Adrenal gland (tissue), 12 donors: ENCODE measurements around the gene PIM3. TPM values are rescaled to one million over a fixed set of nuclear protein-coding genes. Genes with fewer than 3 reads are reported as not detected.
A peak's percentile ranks its signal among the peaks of the same experiment; 100 is the strongest.

Experiments
- DNase-seq, 7 donors: peaks; one replicate each; pipeline ENCODE4 v3.0.0-alpha.2; 2019 to 2020
- H3K27ac ChIP-seq, 5 donors: fragments of 200-600 bp; sonication (generic) in 4 of 5; 1 replicate in 3 of 5; 2 replicates in 2 of 5; pipeline versions ENCODE4 v1.5.1 to v1.8.0; 2016 to 2020; ENCODE audit warnings: mild to moderate bottlenecking in 1 of 5
- H3K27me3 ChIP-seq: fragments of 200-600 bp; 2 replicates; pipeline ENCODE4 v1.8.0; 2021
- H3K36me3 ChIP-seq, 2 donors: fragments of 200-600 bp; replicated peaks in 1 of 2; 1 replicate in 1 of 2; 2 replicates in 1 of 2; pipeline versions ENCODE4 v1.5.1 to v1.8.0; 2018 to 2022
- H3K4me1 ChIP-seq, 2 donors: fragments of 200-600 bp; replicated peaks in 1 of 2; 1 replicate in 1 of 2; 2 replicates in 1 of 2; pipeline versions ENCODE4 v1.5.1 to v1.8.0; 2018 to 2021
- H3K4me3 ChIP-seq, 4 donors: fragments of 200-600 bp; sonication (generic) in 3 of 4; one replicate each; pipeline ENCODE4 v1.5.1; 2016 to 2018
- H3K9me3 ChIP-seq, 3 donors: fragments of 200-600 bp; sonication (generic) in 1 of 3; replicated peaks in 1 of 3; 1 replicate in 2 of 3; 2 replicates in 1 of 3; pipeline versions ENCODE4 v1.5.1 to v1.8.0; 2016 to 2021
- CTCF ChIP-seq, 6 experiments: fragments of 450-650 bp in 4 of 6; fragments of 200-600 bp in 2 of 6; sonication (generic) in 1 of 6; IDR thresholded peaks; 1 replicate in 5 of 6; 2 replicates in 1 of 6; pipeline versions ENCODE4 v1.5.1 to v1.8.0; 2016 to 2021; ENCODE audit warnings: antibody characterized with exemption in 6 of 6, mild to moderate bottlenecking in 2 of 6, moderate library complexity in 1 of 6
- POLR2A ChIP-seq, 2 donors: fragments of 450-650 bp; IDR thresholded peaks; one replicate each; pipeline ENCODE4 v1.6.1; 2017; ENCODE audit warnings: antibody characterized with exemption in 2 of 2, mild to moderate bottlenecking in 2 of 2, moderate library complexity in 1 of 2
- WGBS, 4 donors: extraction: QIAGEN DNeasy Blood & Tissue Kit in 2 of 4; methylation state at CpG; one replicate each; pipeline versions ENCODE4 v1.1.5 to v1.1.7; 2013 to 2017; 5-methylcytosine and 5-hydroxymethylcytosine counted together
- intact Hi-C, 2 donors: fragments of 100-400 bp; cut with DNase I; formaldehyde crosslinking; loops; one replicate each; pipeline versions ENCODE4 v1.14.1 to v1.15.0; 2022 to 2023
- polyA plus RNA-seq, 3 donors: library from polyadenylated mRNA; stranded (reverse); fragments of 200-250 nt in 2 of 3; fragments of 350-450 nt in 1 of 3; fragmentation: Illumina TruSeq in 1 of 3; extraction: RNeasy Lipid Tissue Mini Kit (QIAGEN cat#74804) in 1 of 3; gene quantifications; one replicate each; pipeline ENCODE4 v1.2.3, GENCODE V29; 2013 to 2014
- total RNA-seq, 9 donors: library from RNA; depleted of rRNA in 4 of 9; stranded (reverse); fragments of >200 nt in 4 of 9; fragments of 120-200 nt in 1 of 9; fragmentation: NEBNext Ultra II Directional in 1 of 9; extraction: Animal tissue kit (Norgen Biotek cat#: 25700) in 1 of 9; gene quantifications; one replicate each; pipeline versions ENCODE4 v1.1.0 to v1.2.4, GENCODE V29; 2013 to 2023
- donor health status: healthy with polysubstance abuse.
- donor health status: Bipolar disorder and iron deficiency.
- donor health status: DM: yes; HTN: yes; CAD: no.
- donor health status: DM: no; HTN: no; CAD: no.
- donor health status: DM: no; HTN: no; CAD: no.
- donor health status: DM: yes; HTN: yes; CAD: no.

The PIM3 gene
- total and polyA plus RNA-seq, 12 donors, result 7.2 to 99.2 (median 51.7) TPM

DNA sequence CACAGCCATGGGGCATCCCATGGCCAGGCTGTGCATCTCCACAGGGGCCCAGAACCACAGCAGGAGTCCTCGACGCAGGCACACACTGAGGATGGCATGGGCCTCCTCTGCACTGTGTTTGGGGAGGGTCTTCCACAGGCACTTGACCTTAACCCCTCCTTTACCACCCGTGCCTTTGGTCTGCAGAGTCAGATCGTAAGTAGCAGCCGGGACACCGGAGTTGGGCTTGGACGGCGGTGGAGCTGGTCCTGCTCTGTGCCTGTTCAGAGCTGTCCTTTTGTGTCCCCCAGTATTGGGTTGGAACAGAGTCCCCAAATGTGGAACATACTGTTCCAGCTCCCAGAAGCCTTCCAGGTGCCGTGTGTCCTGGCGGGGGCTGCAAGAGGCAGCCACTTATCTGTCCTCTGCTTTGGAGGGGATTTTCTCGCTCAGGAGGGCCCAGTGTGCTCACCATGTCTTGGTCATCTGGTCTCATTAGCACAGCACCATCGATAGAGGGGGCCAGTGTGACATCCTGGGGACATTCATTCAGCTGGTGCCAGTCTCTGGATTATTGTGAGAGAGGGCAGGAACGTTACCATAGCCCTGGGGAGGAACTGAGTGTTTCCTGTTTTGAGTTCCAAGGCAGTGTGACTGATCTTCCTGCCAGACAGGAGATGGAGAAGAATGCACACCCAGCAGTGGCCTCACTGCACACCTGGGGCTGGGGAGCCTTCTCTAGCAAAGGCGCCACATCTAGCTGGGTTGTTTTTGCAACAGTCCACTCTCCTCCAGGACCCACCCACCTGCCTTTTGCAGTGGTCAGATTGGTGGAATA, 29.8 kb upstream of the PIM3 start:
- intact Hi-C loops, result loop anchor here (5.0 to 10.0 kb wide), 2 partner anchors 54 to 61 kb away; no protein-coding TSS in a partner anchor
- WGBS, 4 donors, result 36 to 63% (median 54%) methylated on average over 5 to 14 of the region's 14 CpGs
- TF ChIP-seq CTCF (IDR thresholded peaks at IDR 0.05) (peak; percentile 19 to 73 (median 60)), POLR2A (IDR thresholded peaks at IDR 0.05) (no peak)
- peak; percentile 68 to 91 (median 82) for DNase-seq
- Histone ChIP-seq H3K9me3 (no peaks in the 10 kb centered on the region), H3K27ac (peak overlapping the region in 1 of 5 donors; percentile 43), H3K4me3 (no peak overlapping the region), H3K36me3 (peaks cover 0 to 5% of the 10 kb centered on the region in 2 donors), H3K27me3 (peaks cover 6% of the 10 kb centered on the region), H3K4me1 (peaks cover 18 to 32% of the 10 kb centered on the region in 2 donors)

DNA sequence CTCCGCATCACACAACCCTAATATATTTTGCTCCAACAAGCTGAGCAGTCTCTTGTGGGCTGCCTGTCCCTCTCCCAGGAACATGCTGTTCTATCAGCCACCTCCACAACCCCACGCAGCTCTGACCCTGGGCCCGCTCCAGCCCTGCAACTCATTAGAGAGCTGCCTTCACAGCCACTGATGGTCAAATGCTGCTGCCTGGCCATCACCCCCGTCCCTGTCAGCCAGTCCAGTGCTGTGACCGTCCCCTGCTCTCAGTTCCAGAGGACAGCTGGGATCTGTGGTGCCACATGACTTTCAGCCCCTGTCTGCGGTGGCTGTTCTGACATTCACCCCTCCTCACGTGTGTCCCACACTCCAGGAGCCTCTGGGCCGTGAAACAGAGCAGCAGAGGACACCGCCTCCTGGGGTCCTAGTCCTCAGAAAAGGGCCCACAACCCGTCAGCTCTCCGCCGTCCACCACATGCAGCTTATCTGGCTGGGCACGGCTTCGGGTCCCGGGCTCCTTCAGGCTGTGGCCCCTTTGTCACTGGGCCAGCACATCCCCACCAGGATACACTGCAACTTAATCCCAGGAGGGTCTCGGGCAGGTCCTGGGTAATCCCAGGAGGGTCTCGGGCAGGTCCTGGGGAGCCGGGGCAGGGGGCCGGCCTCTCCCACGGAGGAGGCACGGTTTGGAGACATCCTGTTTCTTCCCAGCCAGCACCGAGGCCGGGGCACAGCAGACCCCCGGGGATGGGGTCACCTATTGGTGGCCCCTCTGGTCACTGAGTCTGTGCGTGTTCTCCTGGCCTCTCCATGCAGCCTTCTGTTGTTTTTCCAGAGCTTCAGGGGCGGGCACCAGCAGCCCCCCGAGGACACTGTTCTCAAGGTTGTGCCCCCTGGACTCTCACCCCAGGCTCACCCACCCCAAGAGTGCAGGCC, 27.1 kb upstream of the PIM3 start:
- peak; percentile 27 to 53 for TF ChIP-seq POLR2A (IDR thresholded peaks at IDR 0.05)
- no peak for TF ChIP-seq CTCF (IDR thresholded peaks at IDR 0.05)
- WGBS, 4 donors, result 38 to 72% (median 66%) methylated on average over 8 to 27 of the region's 27 CpGs
- intact Hi-C loops, result loop anchor here (5.0 to 10.0 kb wide), 2 partner anchors 51 to 59 kb away; no protein-coding TSS in a partner anchor
- Histone ChIP-seq H3K36me3 (no peaks in the 10 kb centered on the region), H3K4me1 (peaks cover 22 to 48% of the 10 kb centered on the region in 2 donors), H3K9me3 (no peaks in the 10 kb centered on the region), H3K27me3 (peaks cover 6% of the 10 kb centered on the region), H3K4me3 (no peak overlapping the region), H3K27ac (peak overlapping the region; percentile 30 to 98 (median 85))
- DNase-seq, result peak in 6 of 7 donors; percentile 66 to 86 (median 76)

- Histone ChIP-seq H3K27ac (peak overlapping the region; percentile 30 to 98 (median 85)), H3K9me3 (no peaks in the 10 kb centered on the region), H3K36me3 (no peaks in the 10 kb centered on the region), H3K4me3 (peak overlapping the region in 1 of 4 donors; percentile 59), H3K4me1 (peaks cover 22 to 48% of the 10 kb centered on the region in 2 donors), H3K27me3 (no peaks in the 10 kb centered on the region)
- 52 to 68% (median 62%) methylated on average over 3 to 24 of the region's 24 CpGs for WGBS, 4 donors
- peak in 6 of 7 donors; percentile 75 to 86 (median 82) for DNase-seq
- intact Hi-C loops, result loop anchor here (5.0 to 10.0 kb wide), 2 partner anchors 50 to 58 kb away; no protein-coding TSS in a partner anchor
- TF ChIP-seq CTCF (IDR thresholded peaks at IDR 0.05), result no peak
- no peak for TF ChIP-seq POLR2A (IDR thresholded peaks at IDR 0.05)
Measured at GRCh38 chr22:49934160-49934890, 26.2 kb upstream of the PIM3 start.
